NCI-H1092 (cell line): Measurements from ENCODE around the gene UBC.
"Not testable (repeated sequence)": the region's sequence is repeated elsewhere in the genome, so short reads cannot be mapped to it uniquely, and the experiment has no call there.

ENCODE experiments used
- DNase-seq: peaks from one replicate; lab custom pipeline; 2025; lab: John Stamatoyannopoulos, UW

The UBC gene

DNA sequence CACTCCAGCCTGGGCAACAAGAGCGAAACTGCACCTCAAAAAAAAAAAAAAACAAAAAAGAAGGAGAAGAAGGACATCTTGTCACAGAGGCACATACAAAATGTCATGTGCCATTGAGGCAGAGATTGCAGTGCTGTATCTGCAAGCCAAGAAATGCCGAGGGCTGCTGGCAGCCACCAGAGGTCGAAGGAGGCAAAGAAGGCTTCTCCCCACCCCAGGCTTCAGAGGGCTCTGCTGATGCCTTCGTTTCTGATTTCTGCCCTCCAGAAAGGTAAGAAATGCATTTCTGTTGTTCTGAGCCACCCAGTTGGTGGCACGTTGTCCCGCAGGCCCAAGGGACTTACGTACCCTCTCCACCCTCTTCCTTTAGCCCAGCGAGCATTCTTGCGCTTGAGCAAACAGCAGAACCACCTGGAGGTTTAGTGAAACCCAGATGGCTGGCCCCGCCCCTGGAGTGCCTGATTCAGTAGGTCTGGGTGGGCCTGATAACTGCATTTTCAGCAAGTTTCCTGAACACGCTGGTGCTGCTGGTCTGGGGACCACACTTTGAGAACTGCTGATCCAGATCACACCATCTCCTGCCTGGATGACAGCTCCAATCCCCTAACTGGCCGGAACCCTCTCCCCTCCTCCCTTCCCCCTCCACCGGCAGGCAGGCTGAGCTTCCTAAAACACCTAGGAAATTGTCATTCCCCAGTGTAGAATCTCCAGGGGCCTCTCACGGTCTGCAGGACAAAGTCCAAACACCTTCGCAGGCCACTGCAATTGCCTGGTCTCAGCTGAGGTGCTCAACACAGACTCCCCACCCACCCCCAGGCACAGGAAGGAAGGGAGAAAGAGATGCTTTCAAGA is 29.6 kb downstream of the UBC start:
- no peak for DNase-seq

DNA sequence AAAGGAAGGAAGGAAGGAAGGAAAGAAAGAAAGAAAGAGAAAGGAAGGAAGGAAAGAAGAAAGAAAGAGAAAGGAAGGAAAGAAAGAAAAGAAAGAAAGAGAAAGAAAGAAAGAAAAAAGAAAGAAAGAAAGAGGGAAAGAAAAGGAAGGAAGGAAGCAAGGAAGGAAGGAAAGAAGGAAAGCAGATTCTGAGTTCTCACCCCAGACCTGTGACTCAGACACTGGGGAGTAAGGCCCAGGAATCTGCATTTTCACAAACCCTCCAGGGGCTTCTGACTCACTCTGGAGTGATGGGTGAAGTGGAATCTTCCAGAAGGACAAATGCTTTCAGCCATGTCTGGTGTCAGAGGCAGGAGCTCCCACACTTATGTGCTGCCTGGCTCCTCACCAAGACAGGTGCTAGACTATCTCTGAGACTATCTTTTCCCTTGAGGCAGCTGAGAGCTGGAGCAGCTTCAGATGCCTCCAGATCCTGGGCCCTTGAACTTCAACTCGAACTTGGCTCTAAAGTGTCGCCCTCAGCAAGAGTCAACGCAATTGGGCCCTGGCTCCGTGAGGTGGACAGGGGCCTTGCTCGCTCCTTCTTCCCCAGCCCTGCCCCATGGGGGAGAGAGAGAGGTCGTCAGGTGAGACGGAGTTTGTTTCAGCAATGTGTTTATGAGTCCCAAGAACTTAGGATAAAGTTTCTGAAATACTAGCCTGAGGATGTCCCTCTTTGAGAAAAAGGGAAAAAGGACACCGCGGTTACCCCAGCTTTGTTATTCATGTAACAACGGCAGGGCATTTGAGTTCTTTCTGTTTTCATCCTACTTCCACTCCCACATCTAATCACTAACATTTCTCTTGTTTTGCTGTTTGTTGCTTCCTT is 31.0 kb downstream of the UBC start:
- DNase-seq: no peak

DNA sequence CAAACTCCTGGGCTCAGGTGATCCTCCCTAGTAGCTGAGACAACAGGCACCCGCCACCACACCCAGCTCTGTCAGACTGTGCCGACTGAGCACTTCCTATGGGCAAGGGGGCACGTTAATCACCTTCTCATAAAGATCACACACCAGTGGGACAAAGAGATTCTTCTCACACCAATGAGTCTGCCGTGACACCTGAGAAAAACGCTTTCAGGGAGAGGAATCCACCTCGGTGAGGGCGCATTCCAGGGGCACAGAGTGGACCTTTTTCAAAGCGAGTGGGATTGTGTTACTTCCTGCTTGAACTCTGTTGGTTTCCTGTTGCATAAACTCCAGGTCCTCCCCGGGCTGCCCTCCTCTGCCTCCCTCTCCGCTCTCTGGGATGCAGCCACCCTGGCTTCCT is 33.3 kb downstream of the UBC start:
- no peak for DNase-seq

GRCh38 chr12:124880335-124880734 is 34.1 kb downstream of the UBC start:
- not testable (repeated sequence) for DNase-seq

- DNase-seq: no peak
These were observed 35.5 kb downstream of the UBC start for GRCh38 chr12:124878795-124879516.

- DNase-seq: no peak
These were observed 37.0 kb downstream of the UBC start for GRCh38 chr12:124877423-124877822.

- no peak for DNase-seq
These were observed 38.3 kb downstream of the UBC start for GRCh38 chr12:124876171-124876570.

DNA sequence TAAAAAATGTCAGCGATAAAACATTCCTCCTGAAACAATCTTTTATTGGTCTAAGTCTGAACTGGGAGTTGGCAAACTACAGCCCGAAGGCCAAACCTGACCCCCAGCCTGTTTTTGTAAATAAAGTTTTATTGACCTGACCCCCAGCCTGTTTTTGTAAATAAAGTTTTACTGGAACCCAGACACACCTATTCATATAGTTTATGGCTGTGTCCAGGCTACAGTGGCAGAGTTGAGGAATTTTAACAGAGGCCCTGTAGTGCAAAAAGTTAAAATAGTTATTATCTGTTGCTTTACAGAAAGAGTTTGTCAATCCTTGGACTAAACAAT is 38.7 kb downstream of the UBC start:
- no peak for DNase-seq

- no peak for DNase-seq
These were observed 39.3 kb downstream of the UBC start for GRCh38 chr12:124874988-124875802.

GRCh38 chr12:124874188-124874587 is 40.3 kb downstream of the UBC start:
- DNase-seq: no peak

GRCh38 chr12:124872068-124872719 is 42.3 kb downstream of the UBC start:
- DNase-seq: no peak

DNA sequence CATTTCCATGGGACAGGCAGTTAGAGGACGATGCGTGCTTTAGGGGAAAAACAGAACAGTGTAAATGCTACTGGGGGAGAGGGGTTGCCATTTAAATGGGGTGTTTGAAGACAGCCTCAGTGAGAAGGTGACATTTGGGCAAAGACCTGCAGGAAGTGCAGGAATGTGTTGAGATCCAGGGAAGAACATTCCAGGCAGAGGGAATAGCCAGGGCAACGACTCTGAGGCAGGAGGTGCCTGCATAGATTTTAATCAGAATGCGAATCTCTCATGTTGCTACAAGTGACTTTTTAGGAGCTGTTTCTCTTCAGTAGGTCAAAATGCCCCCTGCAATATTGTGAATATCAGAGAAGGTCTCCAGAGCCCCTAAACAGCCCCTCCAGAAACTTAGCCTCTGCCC is 43.2 kb downstream of the UBC start:
- no peak for DNase-seq

DNA sequence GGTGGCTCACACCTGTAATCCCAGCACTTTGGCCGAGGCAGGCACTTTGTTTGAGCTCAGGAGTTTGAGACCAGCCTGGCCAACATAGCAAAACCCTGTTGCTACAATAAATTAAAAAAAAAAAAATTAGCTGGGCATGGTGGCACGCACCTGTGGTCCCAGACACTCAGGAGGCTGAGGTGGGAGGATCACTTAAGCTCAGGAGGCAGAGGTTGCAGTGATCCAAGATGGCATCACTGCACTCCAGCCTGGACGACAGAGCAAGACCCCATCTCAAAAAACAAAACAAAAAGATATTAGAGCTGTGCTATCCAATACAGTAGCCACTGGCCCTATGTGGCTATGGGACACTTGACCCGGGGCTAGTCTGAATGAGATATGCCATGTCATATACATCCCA is 43.9 kb downstream of the UBC start:
- DNase-seq: no peak

GRCh38 chr12:124869059-124869665 is 45.3 kb downstream of the UBC start:
- DNase-seq: no peak

DNA sequence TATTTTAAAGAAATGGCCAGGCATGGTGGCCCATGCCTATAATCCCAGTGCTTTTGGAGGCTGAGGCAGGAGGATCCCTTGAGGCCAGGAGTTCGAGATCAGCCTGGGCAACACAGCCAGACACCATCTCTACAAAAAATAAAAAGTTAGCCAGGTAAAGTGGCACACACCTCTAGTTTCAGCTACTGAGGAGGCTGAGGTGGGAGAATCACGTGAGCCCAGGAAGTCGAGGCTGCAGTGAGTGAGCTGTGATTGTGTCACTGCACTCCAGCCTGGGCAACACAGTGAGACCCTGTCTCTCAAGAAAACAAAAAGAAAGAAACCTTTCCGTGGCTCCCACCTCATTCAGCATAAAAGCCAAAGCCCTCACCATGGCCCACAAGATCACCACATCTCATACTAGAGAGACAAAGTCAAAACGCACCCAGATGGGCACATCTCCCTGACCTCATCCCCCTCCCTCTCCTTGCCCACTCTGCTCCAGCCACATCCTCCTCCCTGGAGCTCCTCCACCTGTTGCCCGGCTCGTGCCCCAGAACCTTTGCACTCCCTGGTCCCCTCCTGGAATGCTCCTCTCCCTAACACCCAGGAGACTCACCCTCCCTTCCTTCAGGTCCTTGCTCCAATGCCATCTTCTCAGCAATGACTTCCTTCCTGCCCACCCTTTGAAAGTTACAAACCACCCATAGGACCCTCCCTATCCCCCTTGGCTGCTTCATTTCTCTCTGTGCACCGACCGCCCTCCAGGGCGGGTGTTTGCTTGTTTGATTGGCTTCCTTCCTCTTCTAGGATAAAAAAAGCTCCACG is 46.0 kb downstream of the UBC start:
- DNase-seq: no peak

GRCh38 chr12:124867401-124867930 is 47.0 kb downstream of the UBC start:
- DNase-seq: no peak

DNA sequence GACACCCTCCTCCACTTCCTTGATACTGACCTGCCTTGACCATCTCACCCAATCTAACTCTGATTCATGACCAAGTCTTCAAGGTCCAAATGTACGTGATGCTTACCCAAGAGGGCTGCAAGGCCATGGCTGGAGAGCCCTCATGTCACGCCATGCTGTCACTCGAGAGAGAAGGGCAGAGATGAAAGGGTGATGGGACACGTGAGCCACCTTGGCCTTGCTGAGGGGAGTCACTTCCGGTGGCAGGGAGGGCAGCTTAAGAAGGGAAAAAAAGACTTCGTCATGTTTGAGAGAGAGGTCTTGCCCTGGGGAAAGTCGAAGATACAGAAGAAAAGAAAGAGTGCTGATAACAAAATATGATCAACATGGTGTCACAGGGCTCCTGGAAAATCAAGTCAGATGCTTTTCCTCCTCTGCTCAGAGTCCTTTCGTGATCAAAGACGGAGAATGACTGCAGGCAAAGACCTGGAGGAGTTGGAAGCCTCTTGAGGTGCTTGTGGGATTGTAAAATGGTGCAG is 47.5 kb downstream of the UBC start:
- DNase-seq: no peak

- no peak for DNase-seq
These were observed 48.1 kb downstream of the UBC start for GRCh38 chr12:124866195-124866882.

DNA sequence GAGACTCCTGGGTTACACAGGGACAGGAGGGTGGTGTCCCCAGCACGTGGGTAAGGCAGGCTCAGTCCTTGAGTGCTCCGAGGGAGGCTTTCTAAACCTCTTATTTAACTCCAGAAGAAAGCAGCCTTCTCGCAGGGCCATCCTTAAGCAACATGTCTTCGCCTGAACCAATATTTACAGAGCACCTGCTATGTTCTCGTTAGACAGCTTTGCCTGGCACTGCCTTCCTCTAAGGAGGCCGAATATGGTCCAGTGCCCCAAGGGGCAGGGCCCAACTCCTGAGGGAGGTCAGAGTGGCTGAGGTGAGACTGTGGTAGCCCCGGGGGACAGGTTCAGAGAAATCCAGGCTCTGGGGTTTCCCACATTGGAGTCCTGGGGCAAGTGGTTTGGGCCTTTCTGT is 48.7 kb downstream of the UBC start:
- DNase-seq: no peak
